CD4-positive, CD25-positive, alpha-beta regulatory T cell (primary cell): Measurements from ENCODE around the gene CLGN. TPM values are rescaled to one million over a fixed set of nuclear protein-coding genes. Genes with fewer than 3 reads are reported as not detected.

Experiments used
- ATAC-seq, 2 donors: fragments of 150-1000 bp; cut with Tn5 transposase; one replicate each; pipeline ENCODE4 v1.10.0; 2021; ENCODE audit warnings: low read depth in 2 of 2, moderate number of reproducible peaks in 2 of 2, moderate library complexity in 1 of 2
- DNase-seq, 3 donors: peaks; one replicate each; pipeline versions ENCODE4 v3.0.0 to v3.0.0-alpha.2; 2012 to 2022; ENCODE audit warnings: mixed read lengths in 1 of 3
- H3K27ac ChIP-seq: one replicate; pipeline ENCODE4 v1.7.0; 2013; ENCODE audit warnings: mild to moderate bottlenecking, low read length; ENCODE audit not compliant: insufficient read depth, poor library complexity, severe bottlenecking
- H3K27me3 ChIP-seq: one replicate; pipeline ENCODE4 v1.7.0; 2013; ENCODE audit warnings: low read length; ENCODE audit not compliant: control insufficient read depth, insufficient read depth
- H3K36me3 ChIP-seq: one replicate; pipeline ENCODE4 v1.7.0; 2013; ENCODE audit warnings: mild to moderate bottlenecking, low read length, moderate library complexity; ENCODE audit not compliant: control insufficient read depth, insufficient read depth
- H3K4me1 ChIP-seq: 2 replicates; pipeline ENCODE4 v1.7.0; 2013; ENCODE audit warnings: mild to moderate bottlenecking, low read length; ENCODE audit not compliant: insufficient read depth, control insufficient read depth, poor library complexity, severe bottlenecking
- H3K4me3 ChIP-seq: one replicate; pipeline ENCODE4 v1.7.0; 2013; ENCODE audit warnings: low read depth, mild to moderate bottlenecking, low read length, moderate library complexity
- H3K9me3 ChIP-seq, 2 experiments: 1 replicate in 1 of 2; 2 replicates in 1 of 2; pipeline ENCODE4 v1.7.0; 2013; ENCODE audit warnings: low read length in 2 of 2, mild to moderate bottlenecking in 1 of 2, moderate library complexity in 1 of 2; ENCODE audit not compliant: control insufficient read depth in 2 of 2
- H3K27ac Mint-ChIP-seq, 3 donors: one replicate each; pipeline ENCODE4 v1.8.0; 2020 to 2022; ENCODE audit warnings: mild to moderate bottlenecking in 3 of 3, mixed read lengths in 3 of 3, moderate library complexity in 2 of 3
- H3K27me3 Mint-ChIP-seq: one replicate; pipeline ENCODE4 v1.8.0; 2022; ENCODE audit warnings: mild to moderate bottlenecking, mixed read lengths
- H3K36me3 Mint-ChIP-seq: one replicate; pipeline ENCODE4 v1.8.0; 2020; ENCODE audit warnings: mixed read lengths
- H3K4me1 Mint-ChIP-seq, 4 donors: one replicate each; pipeline ENCODE4 v1.8.0; 2020 to 2022; ENCODE audit warnings: mixed read lengths in 4 of 4, mild to moderate bottlenecking in 1 of 4
- H3K4me3 Mint-ChIP-seq, 4 donors: one replicate each; pipeline ENCODE4 v1.8.0; 2020 to 2022; ENCODE audit warnings: mild to moderate bottlenecking in 4 of 4, mixed read lengths in 4 of 4, moderate library complexity in 3 of 4
- H3K9me3 Mint-ChIP-seq, 7 donors: one replicate each; pipeline ENCODE4 v1.8.0; 2020 to 2022; ENCODE audit warnings: mixed read lengths in 7 of 7, mild to moderate bottlenecking in 3 of 7, moderate library complexity in 2 of 7
- polyA plus RNA-seq, 4 donors: library from polyadenylated mRNA; unstranded; fragments of 300-500 nt; fragmentation: Illumina TruSeq; gene quantifications; one replicate each; pipeline ENCODE4 v1.2.3, GENCODE V29; 2021
- total RNA-seq: library from RNA; stranded (reverse); gene quantifications from one replicate; pipeline ENCODE4 v1.2.3, GENCODE V29; 2022

Gene CLGN
- total and polyA plus RNA-seq, 5 donors from 2014 or later = not detected

DNA sequence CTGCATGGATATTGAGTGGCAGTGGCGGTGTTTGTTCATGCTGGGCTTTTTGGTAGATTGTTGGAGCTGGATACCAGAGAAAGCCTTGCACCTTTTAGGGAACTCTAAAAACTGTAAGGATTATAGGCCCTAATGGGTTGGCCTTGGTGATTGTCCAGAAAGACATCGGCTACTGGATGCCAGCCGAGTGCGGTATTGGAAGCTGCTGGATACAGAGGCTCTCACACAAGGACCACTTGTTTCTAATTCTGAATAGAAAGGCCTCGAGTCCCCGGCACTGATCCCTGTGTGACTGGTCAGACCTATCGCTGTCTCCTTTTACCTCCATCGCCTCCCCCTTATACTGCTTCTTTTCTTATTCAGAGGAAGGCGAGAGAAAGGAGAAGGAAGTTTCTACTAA is 81.3 kb downstream of the CLGN start:
- Mint-ChIP-seq H3K27ac (no peak overlapping the region), H3K4me3 (no peak overlapping the region), H3K36me3 (no peaks in the 10 kb centered on the region), H3K27me3 (peaks cover 15% of the 10 kb centered on the region), H3K4me1 (peaks cover 0 to 5% (median 2%) of the 10 kb centered on the region in 4 donors), H3K9me3 (peaks cover 0 to 4% (median 0%) of the 10 kb centered on the region in 7 donors)
- ATAC-seq (no peak), DNase-seq (no peak)
- H3K27me3 ChIP-seq = peaks cover 11% of the 10 kb centered on the region
- H3K9me3 ChIP-seq = no peaks in the 10 kb centered on the region
- no peaks in the 10 kb centered on the region for H3K36me3 ChIP-seq
- no peaks in the 10 kb centered on the region for H3K4me1 ChIP-seq
- H3K4me3 ChIP-seq = no peak overlapping the region
- no peak overlapping the region for H3K27ac ChIP-seq

DNA sequence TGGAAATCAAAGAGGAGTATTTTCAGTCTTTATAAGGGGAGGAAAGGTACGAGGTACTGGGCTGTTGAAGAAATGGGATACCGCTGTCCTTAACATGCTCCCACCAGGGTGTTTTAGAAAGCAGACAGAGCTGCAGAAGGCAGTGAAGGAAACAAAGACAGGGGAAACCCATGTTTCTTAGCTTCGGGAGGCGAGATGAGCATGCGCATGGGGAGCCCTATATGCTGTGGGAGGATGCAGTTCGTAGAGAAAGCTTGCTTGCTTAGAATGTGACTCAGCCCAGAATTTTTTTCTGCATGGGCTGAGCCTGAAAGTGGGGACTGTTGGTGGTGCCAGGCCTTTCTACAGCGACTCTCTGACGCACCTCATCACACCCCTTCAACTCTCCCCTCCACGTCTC is 82.8 kb downstream of the CLGN start:
- Mint-ChIP-seq H3K9me3 (peaks cover 0 to 5% (median 0%) of the 10 kb centered on the region in 7 donors), H3K27ac (no peak overlapping the region), H3K36me3 (no peaks in the 10 kb centered on the region), H3K4me3 (no peak overlapping the region), H3K4me1 (peaks cover 0 to 5% (median 2%) of the 10 kb centered on the region in 4 donors), H3K27me3 (peaks cover 15% of the 10 kb centered on the region)
- Histone ChIP-seq H3K36me3 (no peaks in the 10 kb centered on the region), H3K9me3 (no peaks in the 10 kb centered on the region), H3K27me3 (peaks cover 11% of the 10 kb centered on the region), H3K4me1 (no peaks in the 10 kb centered on the region), H3K4me3 (no peak overlapping the region), H3K27ac (no peak overlapping the region)
- DNase-seq = no peak
- ATAC-seq = no peak

DNA sequence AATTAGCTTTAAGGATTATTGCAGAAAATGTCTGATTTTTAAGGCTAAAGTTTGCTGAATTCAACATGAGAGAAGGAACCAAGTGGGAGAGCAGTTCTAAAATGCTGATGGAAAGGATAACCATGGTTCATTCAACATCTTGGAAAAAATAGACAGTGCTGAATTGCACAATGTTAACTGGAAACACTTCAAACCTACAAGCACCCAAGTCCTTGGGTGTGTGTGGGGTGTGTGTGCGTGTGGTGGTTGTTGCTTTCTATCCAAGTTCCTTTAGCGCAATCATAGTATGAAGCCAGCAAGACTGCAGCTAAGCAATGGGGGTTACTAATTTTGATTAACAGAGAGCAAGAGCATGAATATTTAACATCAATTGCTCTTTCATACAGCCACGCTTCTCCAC is 83.3 kb downstream of the CLGN start:
- no peak for ATAC-seq
- Histone ChIP-seq H3K4me1 (no peaks in the 10 kb centered on the region), H3K27ac (no peak overlapping the region), H3K27me3 (peaks cover 11% of the 10 kb centered on the region), H3K36me3 (no peaks in the 10 kb centered on the region), H3K4me3 (no peak overlapping the region), H3K9me3 (no peaks in the 10 kb centered on the region)
- Mint-ChIP-seq H3K27ac (no peak overlapping the region), H3K27me3 (peaks cover 12% of the 10 kb centered on the region), H3K4me1 (peaks cover 0 to 5% (median 2%) of the 10 kb centered on the region in 4 donors), H3K9me3 (peaks cover 0 to 5% (median 0%) of the 10 kb centered on the region in 7 donors), H3K4me3 (no peak overlapping the region), H3K36me3 (no peaks in the 10 kb centered on the region)
- no peak for DNase-seq

DNA sequence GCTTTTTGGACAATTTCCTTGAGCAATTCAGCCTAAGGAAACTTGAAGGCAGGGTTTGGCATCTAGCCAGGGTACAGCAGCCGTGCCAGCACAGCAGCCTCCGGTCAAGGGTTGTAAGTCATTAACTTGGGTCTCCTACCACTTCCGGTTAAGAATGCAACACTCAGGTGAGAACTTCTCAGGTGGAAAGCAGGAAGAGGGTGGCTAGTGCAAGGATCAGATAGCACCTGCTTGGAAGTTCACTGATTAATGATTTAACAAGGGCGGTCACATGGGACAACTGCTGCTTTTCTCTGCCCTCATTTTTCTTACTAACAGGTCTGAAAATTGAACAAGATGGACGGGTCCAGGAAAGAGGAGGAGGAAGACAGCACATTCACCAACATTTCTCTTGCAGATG is 84.1 kb downstream of the CLGN start:
- H3K9me3 ChIP-seq = no peaks in the 10 kb centered on the region
- H3K36me3 ChIP-seq = no peaks in the 10 kb centered on the region
- Mint-ChIP-seq H3K36me3 (no peaks in the 10 kb centered on the region), H3K4me1 (peaks cover 0 to 5% (median 2%) of the 10 kb centered on the region in 4 donors), H3K27me3 (peaks cover 10% of the 10 kb centered on the region), H3K27ac (peak overlapping the region in 1 of 3 donors; percentile 39), H3K9me3 (peaks cover 0 to 5% (median 0%) of the 10 kb centered on the region in 7 donors), H3K4me3 (peak overlapping the region in 1 of 4 donors; percentile 8)
- no peak for ATAC-seq
- no peak for DNase-seq
- no peaks in the 10 kb centered on the region for H3K4me1 ChIP-seq
- H3K4me3 ChIP-seq = no peak overlapping the region
- no peak overlapping the region for H3K27ac ChIP-seq
- H3K27me3 ChIP-seq = peaks cover 11% of the 10 kb centered on the region

GRCh38 chr4:140342620-140343019 is 84.8 kb downstream of the CLGN start:
- Mint-ChIP-seq H3K36me3 (no peaks in the 10 kb centered on the region), H3K27me3 (peaks cover 10% of the 10 kb centered on the region), H3K27ac (no peak overlapping the region), H3K4me3 (no peak overlapping the region), H3K4me1 (peaks cover 0 to 5% (median 2%) of the 10 kb centered on the region in 4 donors), H3K9me3 (peaks cover 0 to 5% (median 0%) of the 10 kb centered on the region in 7 donors)
- Histone ChIP-seq H3K9me3 (no peaks in the 10 kb centered on the region), H3K27me3 (peaks cover 11% of the 10 kb centered on the region), H3K36me3 (no peaks in the 10 kb centered on the region), H3K4me1 (no peaks in the 10 kb centered on the region), H3K27ac (no peak overlapping the region), H3K4me3 (no peak overlapping the region)
- ATAC-seq (no peak), DNase-seq (no peak)

Other genes starting within 250 kb of the CLGN start
- gene SCOC, start 54.0 kb downstream of the CLGN start, total RNA-seq = 9.5 TPM
- gene SCOC, start 54.0 kb downstream of the CLGN start, polyA plus RNA-seq = 10 to 100 TPM; 22.1 to 34.1 (median 29.4) TPM
- not detected for gene MGAT4D, start 70.6 kb upstream of the CLGN start, total RNA-seq
- gene MGAT4D, start 70.6 kb upstream of the CLGN start, polyA plus RNA-seq = not detected
- gene ELMOD2, start 96.5 kb upstream of the CLGN start, total RNA-seq = 14.4 TPM
- gene ELMOD2, start 96.5 kb upstream of the CLGN start, polyA plus RNA-seq = 10 to 100 TPM in 2 of 4 donors, 1 to 10 TPM in 2; 8.3 to 14.8 (median 10.2) TPM
- gene UCP1, start 141.3 kb upstream of the CLGN start, total RNA-seq = not detected
- not detected for gene UCP1, start 141.3 kb upstream of the CLGN start, polyA plus RNA-seq